ENCODE measurements around the gene SGMS2.
A peak's percentile ranks its signal among the peaks of the same experiment; 100 is the strongest.

Gene SGMS2

GRCh38 chr4:107858158-107858742 is 33.5 kb downstream of the SGMS2 start:
- no peak for DNase-seq
- in situ Hi-C loops (cut with MboI; ENCODE audit: low pct_unique_long_range_greater_than_20kb, low sequenced_read_pairs) = no loop called here

GRCh38 chr4:107862658-107863057 is 37.9 kb downstream of the SGMS2 start:
- no peak for DNase-seq
- in situ Hi-C loops (cut with MboI; ENCODE audit: low pct_unique_long_range_greater_than_20kb, low sequenced_read_pairs) = no loop called here

- DNase-seq = no peak
- in situ Hi-C loops (cut with MboI; ENCODE audit: low pct_unique_long_range_greater_than_20kb, low sequenced_read_pairs) = no loop called here
Measured at GRCh38 chr4:107863416-107863815, 38.7 kb downstream of the SGMS2 start.

- DNase-seq = no peak
- in situ Hi-C loops (cut with MboI; ENCODE audit: low pct_unique_long_range_greater_than_20kb, low sequenced_read_pairs) = no loop called here
Measured at GRCh38 chr4:107863850-107864371, 39.2 kb downstream of the SGMS2 start.

GRCh38 chr4:107866726-107867125 is 42.0 kb downstream of the SGMS2 start:
- DNase-seq = no peak
- in situ Hi-C loops (cut with MboI; ENCODE audit: low pct_unique_long_range_greater_than_20kb, low sequenced_read_pairs) = no loop called here

GRCh38 chr4:107870236-107870635 is 45.5 kb downstream of the SGMS2 start:
- in situ Hi-C loops (cut with MboI; ENCODE audit: low pct_unique_long_range_greater_than_20kb, low sequenced_read_pairs) = no loop called here
- no peak for DNase-seq

- no peak for DNase-seq
- in situ Hi-C loops (cut with MboI; ENCODE audit: low pct_unique_long_range_greater_than_20kb, low sequenced_read_pairs) = no loop called here
Measured at GRCh38 chr4:107870916-107871786, 46.4 kb downstream of the SGMS2 start.

GRCh38 chr4:107874024-107874423 is 49.3 kb downstream of the SGMS2 start:
- DNase-seq = no peak
- in situ Hi-C loops (cut with MboI; ENCODE audit: low pct_unique_long_range_greater_than_20kb, low sequenced_read_pairs) = no loop called here

- no peak for DNase-seq
- in situ Hi-C loops (cut with MboI; ENCODE audit: low pct_unique_long_range_greater_than_20kb, low sequenced_read_pairs) = no loop called here
Measured at GRCh38 chr4:107876099-107876498, 51.4 kb downstream of the SGMS2 start.

- DNase-seq = no peak
- in situ Hi-C loops (cut with MboI; ENCODE audit: low pct_unique_long_range_greater_than_20kb, low sequenced_read_pairs) = no loop called here
Measured at GRCh38 chr4:107877361-107877760, 52.6 kb downstream of the SGMS2 start.

GRCh38 chr4:107885865-107886264 is 61.1 kb downstream of the SGMS2 start:
- DNase-seq = no peak
- in situ Hi-C loops (cut with MboI; ENCODE audit: low pct_unique_long_range_greater_than_20kb, low sequenced_read_pairs) = no loop called here

- peak; percentile 24 for DNase-seq
- in situ Hi-C loops (cut with MboI; ENCODE audit: low pct_unique_long_range_greater_than_20kb, low sequenced_read_pairs) = no loop called here
Measured at GRCh38 chr4:107888237-107888636, 63.5 kb downstream of the SGMS2 start.

GRCh38 chr4:107890779-107891178 is 66.0 kb downstream of the SGMS2 start:
- DNase-seq = no peak
- in situ Hi-C loops (cut with MboI; ENCODE audit: low pct_unique_long_range_greater_than_20kb, low sequenced_read_pairs) = no loop called here

- DNase-seq = no peak
- in situ Hi-C loops (cut with MboI; ENCODE audit: low pct_unique_long_range_greater_than_20kb, low sequenced_read_pairs) = no loop called here
Measured at GRCh38 chr4:107891299-107891698, 66.6 kb downstream of the SGMS2 start.

GRCh38 chr4:107893171-107894137 is 68.7 kb downstream of the SGMS2 start:
- DNase-seq = no peak
- in situ Hi-C loops (cut with MboI; ENCODE audit: low pct_unique_long_range_greater_than_20kb, low sequenced_read_pairs) = no loop called here

GRCh38 chr4:107894138-107894603 is 69.4 kb downstream of the SGMS2 start:
- in situ Hi-C loops (cut with MboI; ENCODE audit: low pct_unique_long_range_greater_than_20kb, low sequenced_read_pairs) = no loop called here
- DNase-seq = no peak

- in situ Hi-C loops (cut with MboI; ENCODE audit: low pct_unique_long_range_greater_than_20kb, low sequenced_read_pairs) = no loop called here
Measured at GRCh38 chr4:107896158-107896645, 71.5 kb downstream of the SGMS2 start.

GRCh38 chr4:107896646-107897045 is 71.9 kb downstream of the SGMS2 start:
- in situ Hi-C loops (cut with MboI; ENCODE audit: low pct_unique_long_range_greater_than_20kb, low sequenced_read_pairs) = no loop called here
- DNase-seq = no peak

More at GRCh38 chr4:107896158-107896645, 71.5 kb downstream of the SGMS2 start:
- DNase-seq = no peak

- in situ Hi-C loops (cut with MboI; ENCODE audit: low pct_unique_long_range_greater_than_20kb, low sequenced_read_pairs) = no loop called here
- no peak for DNase-seq
Measured at GRCh38 chr4:107897823-107898222, 73.1 kb downstream of the SGMS2 start.
